ENCODE measurements around the gene TOX4. TPM values are rescaled to one million over a fixed set of nuclear protein-coding genes. Genes with fewer than 3 reads are reported as not detected.
A peak's percentile ranks its signal among the peaks of the same experiment; 100 is the strongest.

Gene TOX4
- total RNA-seq, 1 donor from 2014 or later, result 53.0 TPM

- no peak for DNase-seq (ENCODE audit: extremely low read depth, low read depth, low spot score)
Observed at GRCh38 chr14:21501568-21501967, 24.6 kb downstream of the TOX4 start.

- no peak for DNase-seq (ENCODE audit: extremely low read depth, low read depth, low spot score)
Observed at GRCh38 chr14:21503376-21503775, 26.4 kb downstream of the TOX4 start.

GRCh38 chr14:21505012-21505553 lies 28.1 kb downstream of the TOX4 start:
- no peak for DNase-seq (ENCODE audit: extremely low read depth, low read depth, low spot score)

GRCh38 chr14:21506557-21506956 lies 29.6 kb downstream of the TOX4 start:
- DNase-seq (ENCODE audit: extremely low read depth, low read depth, low spot score), result no peak

- no peak for DNase-seq (ENCODE audit: extremely low read depth, low read depth, low spot score)
Observed at GRCh38 chr14:21509432-21510143, 32.6 kb downstream of the TOX4 start.

GRCh38 chr14:21510735-21511657 lies 34.0 kb downstream of the TOX4 start, which contains the start of gene METTL3:
TSS of gene METTL3 (minus strand) at chr14:21511340. CDS start at chr14:21511223, 117 bp downstream.
- peak; percentile 97 for DNase-seq (ENCODE audit: extremely low read depth, low read depth, low spot score)

- DNase-seq (ENCODE audit: extremely low read depth, low read depth, low spot score), result no peak
Observed at GRCh38 chr14:21514341-21514740, 37.3 kb downstream of the TOX4 start.

GRCh38 chr14:21518725-21519124 lies 41.7 kb downstream of the TOX4 start:
- no peak for DNase-seq (ENCODE audit: extremely low read depth, low read depth, low spot score)

- DNase-seq (ENCODE audit: extremely low read depth, low read depth, low spot score), result no peak
Observed at GRCh38 chr14:21520767-21521166, 43.8 kb downstream of the TOX4 start.

GRCh38 chr14:21521501-21521900 lies 44.5 kb downstream of the TOX4 start:
- DNase-seq (ENCODE audit: extremely low read depth, low read depth, low spot score), result no peak

GRCh38 chr14:21523203-21523602 lies 46.2 kb downstream of the TOX4 start:
- DNase-seq (ENCODE audit: extremely low read depth, low read depth, low spot score), result no peak

GRCh38 chr14:21524575-21525490 lies 47.8 kb downstream of the TOX4 start:
- DNase-seq (ENCODE audit: extremely low read depth, low read depth, low spot score), result no peak

- no peak for DNase-seq (ENCODE audit: extremely low read depth, low read depth, low spot score)
Observed at GRCh38 chr14:21525571-21525961, 48.6 kb downstream of the TOX4 start.

- no peak for DNase-seq (ENCODE audit: extremely low read depth, low read depth, low spot score)
Observed at GRCh38 chr14:21525962-21526671, 49.1 kb downstream of the TOX4 start, which contains the start of gene SALL2. TSS of gene SALL2 (minus strand) at chr14:21526346. CDS start at chr14:21526127, 219 bp downstream.

GRCh38 chr14:21526672-21527317 lies 49.8 kb downstream of the TOX4 start:
- no peak for DNase-seq (ENCODE audit: extremely low read depth, low read depth, low spot score)

- no peak for DNase-seq (ENCODE audit: extremely low read depth, low read depth, low spot score)
Observed at GRCh38 chr14:21527318-21527679, 50.3 kb downstream of the TOX4 start.

GRCh38 chr14:21528381-21529348 lies 51.7 kb downstream of the TOX4 start:
- no peak for DNase-seq (ENCODE audit: extremely low read depth, low read depth, low spot score)

GRCh38 chr14:21529515-21529914 lies 52.5 kb downstream of the TOX4 start:
- no peak for DNase-seq (ENCODE audit: extremely low read depth, low read depth, low spot score)

Measured in glomerular endothelial cell (primary cell).